Prostate gland (tissue), 2 donors: Measurements from ENCODE around the gene ACAA1. TPM values are rescaled to one million over a fixed set of nuclear protein-coding genes. Genes with fewer than 3 reads are reported as not detected.
"Not testable (repeated sequence)": the region's sequence is repeated elsewhere in the genome, so short reads cannot be mapped to it uniquely, and the experiment has no call there.

Experiments
- DNase-seq: peaks from one replicate; pipeline ENCODE4 v3.0.0-alpha.2; 2019; ENCODE audit warnings: low spot score
- H3K27ac ChIP-seq, 2 donors: fragments of 200-600 bp; sonication (generic); 2 replicates each; pipeline ENCODE4 v1.5.1; 2017 to 2019
- H3K27me3 ChIP-seq: fragments of 200-600 bp; sonication (generic); replicated peaks from 2 replicates; pipeline ENCODE4 v1.5.1; 2019; ENCODE audit not compliant: insufficient read depth
- H3K36me3 ChIP-seq, 2 donors: fragments of 200-600 bp; sonication (generic); 1 replicate in 1 of 2; 2 replicates in 1 of 2; pipeline versions ENCODE4 v1.5.1 to v1.8.1; 2017 to 2019
- H3K4me1 ChIP-seq: fragments of 200-600 bp; sonication (generic); replicated peaks from 2 replicates; pipeline ENCODE4 v1.5.1; 2019
- H3K4me3 ChIP-seq, 2 donors: fragments of 200-600 bp; sonication (generic); 2 replicates each; pipeline ENCODE4 v1.5.1; 2017 to 2019
- H3K9me3 ChIP-seq: fragments of 200-600 bp; sonication (generic); 2 replicates; pipeline ENCODE4 v1.5.1; 2017
- POLR2A ChIP-seq: fragments of 450-650 bp; IDR thresholded peaks from one replicate; pipeline ENCODE4 v1.6.1; 2016; ENCODE audit warnings: antibody characterized with exemption, mild to moderate bottlenecking
- POLR2AphosphoS5 ChIP-seq: sonication (generic); formaldehyde crosslinking; IDR thresholded peaks from one replicate; pipeline ENCODE4 v1.6.1; 2017; ENCODE audit warnings: antibody characterized with exemption
- WGBS: methylation state at CpG from one replicate; pipeline ENCODE4 v1.1.5; 2018; 5-methylcytosine and 5-hydroxymethylcytosine counted together
- intact Hi-C: fragments of 100-400 bp; cut with DNase I; formaldehyde crosslinking; loops from one replicate; pipeline ENCODE4 v1.14.2; 2022
- total RNA-seq, 2 donors: library from RNA; depleted of rRNA; stranded (reverse); fragments of >200 nt; gene quantifications; one replicate each; pipeline ENCODE4 v1.1.0, GENCODE V29; 2016
- TF ChIP-seq, protein P1 (sequence below), 4 experiments: fragments of 200-600 bp in 2 of 4; fragments of 450-650 bp in 2 of 4; sonication (generic) in 2 of 4; IDR thresholded peaks; 1 replicate in 3 of 4; 2 replicates in 1 of 4; pipeline ENCODE4 v1.5.1; 2016 to 2019; ENCODE audit warnings: antibody characterized with exemption in 4 of 4, mild to moderate bottlenecking in 2 of 4, moderate library complexity in 2 of 4

The ACAA1 gene
- total RNA-seq, 2 donors from 2014 or later: 89.8 to 112 TPM

DNA sequence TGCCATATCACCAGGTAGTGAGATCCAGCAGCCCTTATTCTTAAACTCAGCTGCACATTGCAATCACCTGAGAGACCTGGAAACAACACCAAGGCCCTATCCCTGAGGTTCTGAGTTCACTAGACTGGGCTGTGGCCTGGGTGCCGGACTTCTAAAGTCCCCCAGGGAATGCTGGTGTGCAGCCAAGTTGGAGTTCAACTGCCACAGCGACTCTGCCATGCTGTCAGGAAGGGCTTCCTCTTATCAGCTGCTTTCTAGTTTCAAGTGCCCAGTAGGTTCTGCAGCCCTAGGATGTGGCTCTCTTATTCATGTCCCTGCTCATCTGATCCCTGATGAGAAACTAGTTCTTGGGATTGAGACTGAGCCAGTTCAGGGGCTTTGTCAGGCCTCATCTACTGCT is 47.8 kb downstream of the ACAA1 start:
- H3K9me3 ChIP-seq: no peaks in the 10 kb centered on the region
- H3K4me1 ChIP-seq: no peaks in the 10 kb centered on the region
- H3K4me3 ChIP-seq: no peak overlapping the region
- 88% methylated on average over 2 of the region's 2 CpGs for WGBS
- no peaks in the 10 kb centered on the region for H3K36me3 ChIP-seq
- H3K27ac ChIP-seq: no peak overlapping the region
- H3K27me3 ChIP-seq: no peaks in the 10 kb centered on the region
- intact Hi-C loops: no loop called here
- TF ChIP-seq POLR2AphosphoS5: no peak
- TF ChIP-seq, protein P1, sequence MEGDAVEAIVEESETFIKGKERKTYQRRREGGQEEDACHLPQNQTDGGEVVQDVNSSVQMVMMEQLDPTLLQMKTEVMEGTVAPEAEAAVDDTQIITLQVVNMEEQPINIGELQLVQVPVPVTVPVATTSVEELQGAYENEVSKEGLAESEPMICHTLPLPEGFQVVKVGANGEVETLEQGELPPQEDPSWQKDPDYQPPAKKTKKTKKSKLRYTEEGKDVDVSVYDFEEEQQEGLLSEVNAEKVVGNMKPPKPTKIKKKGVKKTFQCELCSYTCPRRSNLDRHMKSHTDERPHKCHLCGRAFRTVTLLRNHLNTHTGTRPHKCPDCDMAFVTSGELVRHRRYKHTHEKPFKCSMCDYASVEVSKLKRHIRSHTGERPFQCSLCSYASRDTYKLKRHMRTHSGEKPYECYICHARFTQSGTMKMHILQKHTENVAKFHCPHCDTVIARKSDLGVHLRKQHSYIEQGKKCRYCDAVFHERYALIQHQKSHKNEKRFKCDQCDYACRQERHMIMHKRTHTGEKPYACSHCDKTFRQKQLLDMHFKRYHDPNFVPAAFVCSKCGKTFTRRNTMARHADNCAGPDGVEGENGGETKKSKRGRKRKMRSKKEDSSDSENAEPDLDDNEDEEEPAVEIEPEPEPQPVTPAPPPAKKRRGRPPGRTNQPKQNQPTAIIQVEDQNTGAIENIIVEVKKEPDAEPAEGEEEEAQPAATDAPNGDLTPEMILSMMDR (IDR thresholded peaks at IDR 0.05): no peak
- no peak for TF ChIP-seq POLR2A
- no peak for DNase-seq

DNA sequence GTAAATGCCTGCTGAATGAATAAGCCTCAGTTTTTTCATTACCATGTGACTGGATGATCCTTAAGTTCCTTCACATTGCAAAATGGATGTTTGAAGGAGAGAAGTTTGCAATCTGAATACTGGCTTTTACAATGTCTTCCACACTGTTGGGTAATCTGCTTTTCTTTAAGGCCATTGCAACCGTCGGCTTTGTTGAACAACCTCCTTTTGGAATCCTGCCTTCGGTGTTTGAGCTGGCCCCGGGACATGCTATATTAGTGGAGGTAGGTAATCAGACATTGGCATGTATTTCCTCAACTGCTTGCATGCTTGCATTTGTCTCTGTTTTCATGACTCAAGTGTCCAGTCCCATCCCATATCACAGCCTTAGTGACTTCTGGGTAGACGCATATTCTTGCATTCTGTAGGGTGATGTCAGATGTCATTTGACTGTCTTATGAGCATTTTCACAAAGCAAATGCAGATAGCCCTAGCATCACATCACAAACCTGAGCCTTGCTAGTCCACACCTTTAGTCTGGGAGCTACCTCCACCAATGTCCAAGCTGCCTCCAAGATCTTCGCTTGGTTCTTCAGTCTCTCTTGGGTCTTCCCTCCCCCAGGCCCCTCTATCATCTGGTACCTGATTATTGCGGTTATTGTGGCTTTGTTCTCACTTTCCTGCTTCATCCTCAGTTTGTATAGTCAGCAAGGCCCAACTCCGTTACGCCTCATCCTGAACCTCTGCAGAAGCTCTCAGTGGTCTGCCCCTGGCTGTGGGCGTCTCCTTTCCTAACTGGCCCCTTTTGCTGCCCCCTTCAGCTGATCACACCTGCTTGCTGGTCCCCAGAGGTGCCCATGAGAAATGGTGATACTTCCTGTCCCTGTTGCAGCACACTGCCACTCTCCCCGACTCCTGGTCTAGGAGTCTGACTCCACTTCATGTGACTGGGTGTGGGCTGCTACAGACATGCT is 48.5 kb downstream of the ACAA1 start:
- Histone ChIP-seq H3K36me3 (no peaks in the 10 kb centered on the region), H3K4me3 (no peak overlapping the region), H3K9me3 (no peaks in the 10 kb centered on the region), H3K27ac (no peak overlapping the region), H3K27me3 (no peaks in the 10 kb centered on the region), H3K4me1 (no peaks in the 10 kb centered on the region)
- TF ChIP-seq POLR2AphosphoS5: no peak
- intact Hi-C loops: no loop called here
- WGBS: 88% methylated on average over 11 of the region's 11 CpGs
- DNase-seq: no peak

- H3K4me3 ChIP-seq, DNase-seq, intact Hi-C loops, H3K9me3 ChIP-seq, H3K27me3 ChIP-seq, H3K36me3 ChIP-seq, H3K27ac ChIP-seq, H3K4me1 ChIP-seq: not testable (repeated sequence)
Observed at GRCh38 chr3:38087278-38087677, 49.6 kb downstream of the ACAA1 start.

DNA sequence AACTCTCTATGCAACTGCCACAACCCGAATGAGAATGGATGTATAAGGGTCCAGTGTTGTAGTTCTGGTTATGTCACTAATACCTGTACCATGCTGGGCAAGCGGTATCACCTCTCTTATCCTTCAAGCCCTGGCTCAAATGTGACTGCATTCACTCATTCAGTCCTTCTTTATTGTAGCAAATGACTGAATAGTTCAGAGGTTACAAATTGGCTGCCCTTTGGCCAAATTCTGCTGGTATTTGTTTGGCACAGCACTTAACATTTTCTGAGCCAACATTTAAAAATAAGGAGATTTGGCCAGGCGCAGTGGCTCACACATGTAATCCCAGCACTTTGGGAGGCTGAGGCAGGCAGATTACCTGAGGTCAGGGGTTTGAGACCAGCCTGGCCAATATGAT is 50.4 kb downstream of the ACAA1 start:
- H3K27ac ChIP-seq: no peak overlapping the region
- no peaks in the 10 kb centered on the region for H3K4me1 ChIP-seq
- no peak overlapping the region for H3K4me3 ChIP-seq
- TF ChIP-seq, protein P1 (IDR thresholded peaks at IDR 0.05): no peak
- TF ChIP-seq POLR2AphosphoS5 (no peak), POLR2A (no peak)
- WGBS: 84% methylated on average over 3 of the region's 3 CpGs
- DNase-seq: no peak
- H3K36me3 ChIP-seq: no peaks in the 10 kb centered on the region
- intact Hi-C loops: no loop called here
- no peaks in the 10 kb centered on the region for H3K9me3 ChIP-seq
- no peaks in the 10 kb centered on the region for H3K27me3 ChIP-seq

DNA sequence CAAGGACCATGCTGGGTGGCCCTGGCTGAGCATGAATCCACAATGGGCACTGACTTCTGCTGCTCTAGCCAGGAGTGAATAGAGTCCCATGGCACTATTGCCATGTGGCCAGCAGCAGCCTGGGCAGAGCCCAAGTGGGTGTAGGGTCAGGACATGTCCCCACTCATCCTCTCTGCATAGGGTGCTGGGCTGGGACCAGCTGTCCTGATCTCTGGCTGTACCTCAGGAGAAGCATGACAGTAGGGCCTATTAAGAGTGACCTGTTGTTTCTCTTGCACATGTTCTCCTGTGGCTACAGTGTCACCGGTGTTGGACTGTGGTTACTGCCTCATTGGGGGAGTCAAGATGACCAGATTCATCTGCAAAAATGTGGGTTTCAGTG is 51.0 kb downstream of the ACAA1 start:
- TF ChIP-seq POLR2AphosphoS5 (no peak), POLR2A (no peak)
- TF ChIP-seq, protein P1 (IDR thresholded peaks at IDR 0.05): no peak
- intact Hi-C loops: no loop called here
- Histone ChIP-seq H3K36me3 (no peaks in the 10 kb centered on the region), H3K4me3 (no peak overlapping the region), H3K27me3 (no peaks in the 10 kb centered on the region), H3K27ac (no peak overlapping the region), H3K4me1 (no peaks in the 10 kb centered on the region), H3K9me3 (no peaks in the 10 kb centered on the region)
- no peak for DNase-seq
- WGBS: 94% methylated on average over 1 of the region's 1 CpG
